Hepatocyte (in vitro differentiated cells): ENCODE data around the gene ABCA5. TPM values are rescaled to one million over a fixed set of nuclear protein-coding genes. Genes with fewer than 3 reads are reported as not detected.
"Not testable (repeated sequence)": the region's sequence is repeated elsewhere in the genome, so short reads cannot be mapped to it uniquely, and the experiment has no call there.

Experiments used
- DNase-seq: peaks from one replicate; pipeline ENCODE4 v3.0.0-alpha.2; 2016; ENCODE audit warnings: low spot score
- H2AFZ ChIP-seq: fragments of 200-600 bp; sonication (generic); 2 replicates; pipeline ENCODE4 v1.6.0; 2016; ENCODE audit warnings: antibody characterized with exemption, mild to moderate bottlenecking
- H3K27ac ChIP-seq: fragments of 200-600 bp; sonication (generic); 2 replicates; pipeline ENCODE4 v1.5.1; 2016; ENCODE audit warnings: mild to moderate bottlenecking
- H3K27me3 ChIP-seq: fragments of 200-600 bp; sonication (generic); 2 replicates; pipeline ENCODE4 v1.6.1; 2016
- H3K36me3 ChIP-seq: fragments of 200-600 bp; sonication (generic); replicated peaks from 2 replicates; pipeline ENCODE4 v1.5.1; 2016; ENCODE audit warnings: low read depth; ENCODE audit not compliant: insufficient read depth
- H3K4me1 ChIP-seq: fragments of 200-600 bp; sonication (generic); 2 replicates; pipeline ENCODE4 v1.5.1; 2016; ENCODE audit warnings: mild to moderate bottlenecking, moderate library complexity; ENCODE audit not compliant: insufficient read depth
- H3K4me2 ChIP-seq: fragments of 200-600 bp; sonication (generic); 2 replicates; pipeline ENCODE4 v1.6.0; 2016
- H3K4me3 ChIP-seq: fragments of 200-600 bp; sonication (generic); 2 replicates; pipeline ENCODE4 v1.5.1; 2016; ENCODE audit warnings: mild to moderate bottlenecking
- H3K79me2 ChIP-seq: fragments of 200-600 bp; sonication (generic); 2 replicates; pipeline ENCODE4 v1.6.0; 2017; ENCODE audit warnings: mild to moderate bottlenecking
- H3K9me2 ChIP-seq: fragments of 200-600 bp; sonication (generic); replicated peaks from 2 replicates; pipeline ENCODE4 v1.6.0; 2017; ENCODE audit warnings: mild to moderate bottlenecking; ENCODE audit not compliant: insufficient read depth
- H3K9me3 ChIP-seq: fragments of 200-600 bp; sonication (generic); 2 replicates; pipeline ENCODE4 v1.5.1; 2016; ENCODE audit warnings: low read depth, mild to moderate bottlenecking
- H4K20me1 ChIP-seq: fragments of 200-600 bp; sonication (generic); 2 replicates; pipeline ENCODE4 v1.6.0; 2016; ENCODE audit warnings: mild to moderate bottlenecking; ENCODE audit not compliant: insufficient read depth, poor library complexity, severe bottlenecking
- CTCF ChIP-seq: fragments of 200-600 bp; sonication (generic); IDR thresholded peaks from 2 replicates; pipeline ENCODE4 v1.5.1; 2016; ENCODE audit warnings: antibody characterized with exemption, mild to moderate bottlenecking; ENCODE audit not compliant: poor library complexity
- EZH2 ChIP-seq: fragments of 200-600 bp; sonication (generic); IDR thresholded peaks from 2 replicates; pipeline ENCODE4 v1.6.1; 2016; ENCODE audit warnings: antibody characterized with exemption, mild to moderate bottlenecking, borderline replicate concordance
- EZH2phosphoT487 ChIP-seq: fragments of 200-600 bp; sonication (generic); IDR thresholded peaks from one replicate; pipeline ENCODE4 v1.6.1; 2018; ENCODE audit warnings: antibody characterized with exemption, mild to moderate bottlenecking, low read depth, moderate library complexity; ENCODE audit not compliant: unreplicated experiment, severe bottlenecking
- WGBS: methylation state at CpG from one replicate; pipeline ENCODE4 v1.1.6; 2016; ENCODE audit warnings: low lambda C conversion rate; ENCODE audit errors: missing lambda C conversion rate; 5-methylcytosine and 5-hydroxymethylcytosine counted together
- polyA plus RNA-seq: library from polyadenylated mRNA; unstranded; fragments of >200 nt; fragmentation: Nextera tagmentation; extraction: Ambion mirVana; gene quantifications from 2 replicates; pipeline ENCODE4 v1.2.1, GENCODE V29; 2016
- total RNA-seq: library from RNA; depleted of rRNA; stranded (reverse); fragments of >200 nt; gene quantifications from 2 replicates; pipeline ENCODE4 v1.2.3, GENCODE V29; 2014

ABCA5 gene
- total and polyA plus RNA-seq, 2 experiments from 2014 or later, result 22.4 to 59.8 TPM

GRCh38 chr17:69284646-69285045, 42.3 kb downstream of the ABCA5 start:
- Histone ChIP-seq H4K20me1 (no peaks in the 10 kb centered on the region), H3K4me3 (no peak overlapping the region), H3K27ac (no peak overlapping the region), H3K9me3 (no peaks in the 10 kb centered on the region), H3K27me3 (no peaks in the 10 kb centered on the region), H2AFZ (no peak overlapping the region), H3K9me2 (no peaks in the 10 kb centered on the region), H3K36me3 (no peaks in the 10 kb centered on the region), H3K4me2 (no peak overlapping the region), H3K79me2 (no peaks in the 10 kb centered on the region), H3K4me1 (no peaks in the 10 kb centered on the region)
- 94% methylated on average over 2 of the region's 2 CpGs for WGBS
- no peak for DNase-seq
- no peak for TF ChIP-seq EZH2
- TF ChIP-seq EZH2phosphoT487, result no peak
- TF ChIP-seq CTCF, result no peak

DNA sequence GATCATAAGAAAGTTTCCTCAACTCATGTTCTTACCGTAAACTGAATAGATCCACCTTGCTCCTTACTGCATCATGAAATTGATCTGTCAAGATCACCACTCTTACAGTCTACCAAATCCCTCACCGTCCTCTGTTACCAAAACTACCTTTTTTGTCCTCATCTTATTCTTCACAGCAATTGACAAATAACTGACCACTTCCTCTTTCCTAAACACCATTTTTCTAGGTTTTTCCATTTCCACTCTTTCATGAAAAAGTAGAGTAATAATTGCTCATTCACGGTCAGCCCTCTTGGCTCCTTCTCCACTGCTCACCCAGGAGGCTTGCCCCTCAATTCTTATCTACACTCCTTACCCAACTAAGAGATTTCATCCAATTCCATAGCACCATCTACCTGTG, 44.9 kb downstream of the ABCA5 start:
- no peak overlapping the region for H3K4me3 ChIP-seq
- H3K4me2 ChIP-seq, result no peak overlapping the region
- H3K9me3 ChIP-seq, result no peaks in the 10 kb centered on the region
- H3K27me3 ChIP-seq, result no peaks in the 10 kb centered on the region
- no peak overlapping the region for H2AFZ ChIP-seq
- H3K36me3 ChIP-seq, result no peaks in the 10 kb centered on the region
- H4K20me1 ChIP-seq, result no peaks in the 10 kb centered on the region
- TF ChIP-seq CTCF (no peak), EZH2phosphoT487 (no peak), EZH2 (no peak)
- H3K27ac ChIP-seq, result no peak overlapping the region
- no peaks in the 10 kb centered on the region for H3K9me2 ChIP-seq
- no peaks in the 10 kb centered on the region for H3K4me1 ChIP-seq
- H3K79me2 ChIP-seq, result no peaks in the 10 kb centered on the region
- no peak for DNase-seq
- WGBS, result 95% methylated on average over 3 of the region's 3 CpGs

DNA sequence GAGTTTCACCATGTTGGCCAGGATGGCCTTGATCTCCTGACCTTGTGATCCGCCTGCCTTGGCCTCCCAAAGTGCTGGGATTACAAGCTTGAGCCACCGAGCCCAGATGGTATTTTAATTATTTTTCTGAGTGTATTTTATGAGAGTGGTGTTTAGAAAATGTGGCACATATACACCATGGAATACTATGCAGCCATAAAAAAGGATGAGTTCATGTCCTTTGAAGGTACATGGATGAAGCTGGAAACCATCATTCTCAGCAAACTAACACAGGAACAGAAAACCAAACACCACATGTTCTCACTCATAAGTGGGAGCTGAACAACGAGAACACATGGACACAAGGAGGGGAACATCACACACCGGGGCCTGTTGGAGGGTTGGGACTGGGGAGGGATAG, 50.7 kb downstream of the ABCA5 start:
- not testable (repeated sequence) for H4K20me1 ChIP-seq, H3K27me3 ChIP-seq, H3K9me3 ChIP-seq, H2AFZ ChIP-seq, H3K4me1 ChIP-seq, H3K36me3 ChIP-seq, H3K79me2 ChIP-seq, H3K9me2 ChIP-seq, H3K4me2 ChIP-seq, H3K4me3 ChIP-seq, DNase-seq, H3K27ac ChIP-seq
- 97% methylated on average over 4 of the region's 4 CpGs for WGBS

DNA sequence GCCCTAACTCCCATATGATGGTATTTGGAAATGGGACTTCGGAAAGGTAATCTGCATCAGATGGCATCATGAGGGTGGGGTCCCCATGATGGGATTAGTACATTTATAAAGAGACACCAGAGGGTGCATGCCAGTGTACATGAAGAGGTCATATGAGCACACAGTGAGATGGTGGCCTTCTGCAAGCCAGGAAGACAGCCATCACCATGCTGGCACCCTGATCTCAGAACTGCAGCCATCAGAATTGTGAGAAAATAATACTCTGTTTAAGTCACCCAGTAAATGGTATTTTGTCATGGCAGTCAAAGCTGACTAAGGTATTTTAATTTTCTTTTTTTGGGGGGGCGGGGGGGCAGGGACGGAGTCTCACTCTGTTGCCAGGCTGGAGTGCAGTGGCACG, 51.2 kb downstream of the ABCA5 start:
- H3K9me2 ChIP-seq, result no peaks in the 10 kb centered on the region
- 95% methylated on average over 3 of the region's 4 CpGs for WGBS
- H3K4me3 ChIP-seq, result no peak overlapping the region

More for the DNA sequence above, 51.2 kb downstream of the ABCA5 start:
- Histone ChIP-seq H2AFZ (no peak overlapping the region), H3K79me2 (no peaks in the 10 kb centered on the region), H3K4me2 (no peak overlapping the region), H3K27ac (no peak overlapping the region), H4K20me1 (no peaks in the 10 kb centered on the region), H3K36me3 (no peaks in the 10 kb centered on the region), H3K9me3 (no peaks in the 10 kb centered on the region), H3K27me3 (no peaks in the 10 kb centered on the region), H3K4me1 (no peaks in the 10 kb centered on the region)
- TF ChIP-seq EZH2, result no peak
- no peak for TF ChIP-seq EZH2phosphoT487
- TF ChIP-seq CTCF, result no peak
- no peak for DNase-seq
